ENCODE data around the gene B3GALT5.

GRCh38 chr21:39595465-39595864 lies 17.3 kb upstream of the B3GALT5 start:
- TF ChIP-seq POLR2AphosphoS5 (IDR thresholded peaks at IDR 0.05) (no peak), POLR2A (IDR thresholded peaks at IDR 0.05) (no peak)

Measured in prostate gland (tissue), 1 donor.